GM18873 (cell line): Measurements from ENCODE around the gene ATXN1.
"Not testable (repeated sequence)": the region's sequence is repeated elsewhere in the genome, so short reads cannot be mapped to it uniquely, and the experiment has no call there.

Experiments used
- ATAC-seq: cut with Tn5 transposase; IDR thresholded peaks from one replicate; pipeline ENCODE4 v1.9.1; 2021; ENCODE audit warnings: mild to moderate bottlenecking, moderate library complexity, moderate number of reproducible peaks; ENCODE audit not compliant: unreplicated experiment, low FRiP score

The ATXN1 gene

DNA sequence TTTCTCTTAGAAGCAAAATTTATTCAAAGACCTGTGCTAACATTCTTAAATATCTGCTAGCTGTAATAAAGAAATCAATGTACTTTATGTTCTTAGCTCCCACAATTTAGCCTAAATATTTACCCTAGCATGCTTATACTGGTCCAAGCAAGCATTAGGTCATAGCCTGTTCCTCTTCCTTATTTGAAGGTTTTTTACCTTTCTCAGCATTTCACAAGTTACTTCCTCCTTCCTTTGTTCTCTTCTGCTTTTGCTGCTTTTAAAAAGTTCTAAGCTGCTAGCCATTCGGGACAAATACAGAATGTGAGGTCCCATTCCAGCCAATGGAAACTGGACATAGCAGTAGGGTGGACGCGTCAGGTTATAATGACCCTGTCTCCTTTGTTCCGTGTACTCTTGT is 354.7 kb downstream of the ATXN1 start:
- ATAC-seq, result not testable (repeated sequence)

DNA sequence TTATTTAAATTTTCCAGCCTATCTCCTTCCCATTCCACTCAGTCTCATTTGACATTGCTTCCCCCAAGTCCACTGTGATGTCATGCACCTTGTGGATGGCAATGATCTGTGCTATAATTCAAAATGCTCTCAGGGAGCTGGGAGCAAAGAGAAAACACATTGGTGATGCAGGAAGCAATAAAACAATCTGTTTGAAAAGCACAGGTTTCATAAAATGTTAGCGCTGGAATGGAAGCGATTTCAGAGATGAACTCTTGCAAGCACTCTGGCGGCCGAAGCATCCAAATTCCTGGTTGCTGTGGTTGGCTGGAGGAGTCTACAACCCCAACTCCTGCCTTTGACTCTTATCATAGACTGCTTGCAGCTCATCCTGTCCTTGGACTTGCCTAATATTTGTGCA is 355.9 kb downstream of the ATXN1 start:
- ATAC-seq, result no peak

DNA sequence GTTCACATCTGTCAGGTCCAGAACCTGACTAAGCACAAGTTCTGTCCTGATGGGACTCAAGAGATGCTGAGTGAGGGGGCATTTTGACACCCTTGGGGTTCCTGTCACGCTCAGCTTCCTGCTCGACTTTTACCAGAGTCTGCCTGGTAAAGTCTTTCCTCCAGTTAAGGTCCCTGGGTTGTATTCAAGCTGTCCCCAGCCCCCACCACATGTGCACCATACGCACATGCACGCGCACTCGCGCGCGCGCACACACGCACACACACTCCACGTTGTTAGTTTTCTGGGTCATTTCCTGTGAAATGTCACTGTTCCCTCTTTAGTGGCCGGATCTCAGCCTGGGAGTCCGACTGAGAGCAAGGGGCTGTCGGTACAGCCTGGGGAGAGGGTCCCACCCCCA is 356.8 kb downstream of the ATXN1 start:
- ATAC-seq, result no peak

DNA sequence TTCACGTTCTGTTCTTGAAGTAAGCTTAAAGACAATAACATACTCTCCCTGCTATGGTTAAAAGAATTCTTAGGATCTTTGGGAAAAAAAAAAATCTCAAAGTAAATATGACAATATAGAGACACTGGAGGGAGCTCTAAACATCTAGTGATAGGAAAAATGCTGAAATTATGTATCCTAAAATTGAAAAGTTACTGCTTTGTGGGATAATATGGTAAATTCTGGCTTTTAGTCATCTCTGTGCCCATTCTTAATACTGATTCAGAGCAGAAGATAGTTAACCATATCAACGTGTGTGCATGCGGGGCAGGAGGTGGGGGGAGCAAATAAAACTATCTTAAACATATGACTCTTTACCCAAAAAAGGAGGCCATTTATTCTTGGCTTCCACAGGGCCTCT is 357.4 kb downstream of the ATXN1 start:
- ATAC-seq, result no peak

DNA sequence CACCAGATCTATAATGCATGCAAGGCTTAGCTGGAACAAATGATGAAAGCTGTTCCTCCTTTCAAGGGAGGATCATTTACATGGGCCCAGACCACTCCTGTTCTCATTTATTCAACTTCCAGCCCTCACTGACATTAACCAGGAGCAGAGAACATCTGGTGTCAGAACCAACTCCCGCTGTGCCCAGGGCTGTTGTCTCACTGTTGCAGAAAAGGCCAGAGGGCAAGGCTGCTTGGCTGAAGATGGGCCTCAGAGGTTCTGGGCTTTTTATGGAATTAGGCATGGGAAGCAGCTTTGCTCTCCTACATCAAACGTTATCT is 358.7 kb downstream of the ATXN1 start:
- ATAC-seq, result no peak

DNA sequence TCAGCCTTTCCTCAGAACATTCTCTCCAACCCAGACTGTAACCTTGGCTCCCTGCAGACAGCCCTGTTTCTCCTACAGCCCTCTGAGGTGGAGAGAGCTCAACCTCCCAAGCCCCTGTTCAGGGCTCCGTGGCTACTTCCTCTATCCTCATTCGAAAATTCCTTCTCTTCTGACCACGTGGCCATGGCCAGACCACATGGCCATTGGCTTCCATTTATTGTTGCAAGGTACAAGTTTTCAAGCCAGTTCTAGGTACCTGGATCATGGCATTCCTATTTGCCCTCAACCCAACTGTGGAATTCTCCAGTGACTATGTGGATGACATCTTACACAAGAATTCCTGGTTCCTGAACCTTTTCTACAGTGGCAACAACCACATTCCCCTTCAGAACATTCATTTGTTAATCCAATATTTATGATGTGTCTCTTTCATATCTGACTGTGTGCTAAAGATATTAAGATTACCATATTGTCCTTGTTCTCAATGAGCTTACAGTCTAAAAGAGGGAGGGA is 361.0 kb downstream of the ATXN1 start:
- ATAC-seq, result no peak

DNA sequence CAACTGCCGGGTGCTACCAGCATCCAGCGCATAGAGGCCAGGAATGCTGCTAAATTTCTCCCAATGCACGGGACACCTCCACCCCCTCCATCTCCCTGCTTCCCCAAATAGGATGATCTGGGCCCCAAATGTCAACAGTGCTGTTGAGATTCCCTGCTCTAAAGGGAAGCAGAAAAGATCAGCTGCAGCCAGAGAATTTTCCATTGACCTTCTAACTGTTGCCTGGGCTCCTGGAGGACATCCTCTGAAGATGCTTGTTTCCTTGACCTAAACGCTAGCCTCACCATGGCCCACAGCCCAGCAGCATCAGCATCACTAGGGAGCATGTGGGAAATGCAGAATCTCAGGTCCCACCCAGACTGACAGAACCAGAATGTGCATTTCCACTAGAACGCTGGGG is 361.6 kb downstream of the ATXN1 start:
- ATAC-seq, result no peak

DNA sequence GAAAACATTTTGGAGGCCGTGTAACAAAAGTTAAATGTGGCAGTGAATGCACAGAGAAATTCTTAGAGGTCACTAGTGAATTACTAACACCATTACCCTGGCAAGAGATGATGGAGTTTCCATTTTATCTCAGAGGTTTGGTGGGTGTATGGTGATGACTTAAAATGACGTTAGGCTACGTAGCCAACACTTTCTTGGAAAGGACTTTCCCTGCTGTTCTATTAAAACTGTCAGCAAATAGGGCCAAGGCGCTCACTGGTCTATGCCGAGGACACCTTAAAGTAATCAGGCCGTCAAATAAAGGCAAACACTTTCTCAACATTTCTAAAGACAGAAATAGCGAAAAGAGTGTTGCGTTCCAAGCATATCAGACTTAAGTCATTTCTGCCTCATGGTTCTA is 362.1 kb downstream of the ATXN1 start:
- no peak for ATAC-seq

DNA sequence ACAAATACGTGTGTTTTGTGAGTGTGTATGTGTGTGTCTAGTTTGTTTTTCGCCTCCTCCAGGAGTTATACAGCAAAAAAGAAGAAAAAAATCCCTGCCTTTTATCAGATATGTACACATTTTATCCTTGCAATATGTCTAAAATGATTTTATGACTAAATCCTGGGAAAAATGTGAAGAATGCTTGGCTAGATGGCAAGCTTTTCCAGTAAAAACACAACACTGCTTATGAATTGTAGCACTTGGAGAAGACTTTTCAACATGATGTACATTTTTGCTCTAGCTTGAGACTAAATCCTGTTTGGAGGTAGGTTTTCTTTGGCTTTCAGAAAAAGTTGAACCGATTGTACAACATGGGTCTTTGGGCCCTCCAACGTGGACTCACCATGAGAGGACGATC is 362.7 kb downstream of the ATXN1 start:
- no peak for ATAC-seq

DNA sequence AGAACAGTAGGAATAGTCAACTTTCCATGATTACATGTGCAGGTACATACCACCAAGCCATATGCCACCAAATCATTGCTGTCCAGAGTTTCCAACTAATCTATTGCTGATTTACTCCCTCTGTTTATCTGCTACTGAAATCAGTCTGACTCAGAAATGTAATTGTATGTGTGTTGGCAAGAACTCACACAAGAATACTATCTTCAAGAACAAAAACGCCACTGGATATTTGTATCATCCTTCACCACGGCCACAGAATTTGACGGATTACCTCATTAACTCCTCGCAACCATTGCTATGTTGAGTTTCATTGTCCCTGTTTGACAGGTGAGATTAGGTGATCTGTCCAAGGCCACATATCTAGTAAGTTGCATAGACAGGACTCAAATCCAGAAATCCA is 363.6 kb downstream of the ATXN1 start:
- no peak for ATAC-seq

DNA sequence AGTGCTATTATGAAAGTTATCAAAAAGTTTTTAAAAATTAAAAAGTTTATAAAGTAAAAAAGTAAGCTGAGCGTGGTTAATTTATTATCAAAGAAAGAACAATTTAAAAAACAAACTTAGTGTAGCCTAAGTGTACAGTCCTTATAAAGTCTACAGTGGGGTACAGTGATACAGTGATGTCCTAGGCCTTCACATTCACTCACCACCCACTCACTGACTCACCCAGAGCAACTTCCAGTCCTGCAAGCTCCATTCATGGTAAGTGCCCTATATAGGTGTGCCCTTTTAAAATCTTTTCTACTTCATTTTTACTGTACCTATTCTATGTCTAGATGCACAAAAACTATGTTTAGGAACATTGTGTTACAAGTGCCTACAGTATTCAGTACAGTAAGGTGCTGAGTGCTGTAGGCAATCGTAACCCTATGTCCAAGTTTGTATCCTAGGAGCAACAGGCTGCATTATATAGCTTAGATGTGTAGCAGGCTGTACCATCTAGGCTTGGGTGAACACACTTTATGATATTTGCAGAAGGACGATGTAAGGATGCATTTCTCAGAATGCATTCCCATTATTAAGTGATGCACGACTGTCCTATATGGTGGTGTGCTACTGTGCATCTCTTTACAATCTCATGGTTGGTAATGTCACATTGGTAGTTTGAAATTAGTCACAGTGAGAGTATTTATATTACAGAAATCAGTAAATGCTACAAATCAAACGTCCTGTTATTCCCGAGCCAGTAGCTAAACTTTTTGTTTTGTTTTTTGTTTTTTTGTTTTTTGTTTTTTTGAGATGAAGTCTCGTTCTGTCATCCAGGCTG is 364.6 kb downstream of the ATXN1 start:
- ATAC-seq, result no peak

DNA sequence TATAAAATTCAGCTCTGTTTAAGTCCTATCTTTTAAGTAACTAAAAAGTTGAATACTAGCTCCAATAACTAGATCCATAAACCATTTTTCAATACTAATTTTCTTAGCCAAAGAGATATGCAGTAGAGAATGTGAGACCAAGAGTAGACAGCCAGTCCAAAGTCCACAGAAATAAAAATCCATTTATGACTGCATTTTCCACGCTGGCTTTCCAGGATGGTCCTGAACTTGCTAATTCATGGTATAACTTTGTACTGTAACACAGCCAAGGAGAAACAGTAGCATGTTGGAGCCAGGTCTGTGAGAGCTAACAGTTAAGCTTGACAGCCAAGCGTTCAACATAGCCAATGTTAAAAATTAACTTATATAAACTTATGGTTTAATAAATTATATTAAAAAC is 366.6 kb downstream of the ATXN1 start:
- ATAC-seq, result no peak

DNA sequence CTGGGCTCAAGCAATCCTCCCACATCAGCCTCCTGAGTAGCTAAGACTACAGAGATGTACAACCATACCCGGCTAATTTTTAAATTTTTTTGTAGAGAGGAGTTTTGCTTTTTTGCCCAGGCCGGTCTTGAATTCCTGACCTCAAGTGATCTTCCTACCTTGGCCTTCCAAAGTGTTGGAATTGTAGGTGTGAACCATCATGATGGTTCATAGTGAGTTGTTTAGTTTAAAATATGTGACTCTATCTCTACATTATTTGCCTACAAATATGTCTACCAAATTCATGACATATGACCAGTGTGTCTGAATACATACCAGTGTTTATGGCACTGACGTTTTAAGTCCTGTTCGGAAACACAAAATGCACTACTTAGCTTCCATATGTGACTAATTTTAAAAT is 367.9 kb downstream of the ATXN1 start:
- no peak for ATAC-seq

DNA sequence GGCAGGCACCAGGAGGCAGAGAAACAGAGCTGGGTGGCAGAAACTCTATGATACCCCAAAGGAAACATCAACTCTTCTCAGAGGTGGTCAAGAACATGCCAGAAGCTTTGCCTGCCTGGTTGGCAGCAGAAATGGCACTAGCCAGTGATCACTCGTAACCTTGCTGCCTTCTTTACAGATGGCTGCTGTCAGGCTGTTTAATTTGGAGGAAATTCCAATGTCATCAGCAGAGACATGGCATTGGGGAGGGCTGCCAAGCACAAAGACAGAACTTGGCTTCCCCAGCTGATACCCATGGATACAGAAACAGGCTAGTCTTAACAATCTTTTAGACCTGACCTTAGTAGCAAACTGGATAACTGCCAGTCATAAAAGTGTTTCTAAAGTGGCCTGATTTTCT is 369.2 kb downstream of the ATXN1 start:
- no peak for ATAC-seq

DNA sequence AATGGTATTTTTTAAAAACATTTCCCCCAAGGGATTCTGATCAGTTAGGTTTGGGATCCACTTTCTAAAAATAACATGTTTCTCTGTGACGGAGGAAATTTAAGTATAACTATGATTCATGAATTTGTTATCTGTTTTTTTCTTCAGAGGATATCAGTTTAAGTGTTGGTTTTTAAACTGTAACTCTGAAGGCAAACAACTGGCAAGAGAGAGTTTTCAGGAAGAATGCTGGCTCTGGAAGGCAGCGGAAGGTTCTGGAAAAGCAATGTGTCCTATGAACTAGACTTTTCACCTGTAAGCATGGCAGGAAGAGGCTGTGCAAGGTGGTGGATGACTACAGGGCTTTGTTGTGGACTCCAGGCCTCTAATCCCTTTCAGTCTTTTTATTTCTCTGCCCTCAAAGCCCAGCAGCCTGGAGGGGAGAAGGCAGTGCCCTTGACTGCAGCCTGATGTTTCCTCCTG is 369.8 kb downstream of the ATXN1 start:
- ATAC-seq, result no peak

DNA sequence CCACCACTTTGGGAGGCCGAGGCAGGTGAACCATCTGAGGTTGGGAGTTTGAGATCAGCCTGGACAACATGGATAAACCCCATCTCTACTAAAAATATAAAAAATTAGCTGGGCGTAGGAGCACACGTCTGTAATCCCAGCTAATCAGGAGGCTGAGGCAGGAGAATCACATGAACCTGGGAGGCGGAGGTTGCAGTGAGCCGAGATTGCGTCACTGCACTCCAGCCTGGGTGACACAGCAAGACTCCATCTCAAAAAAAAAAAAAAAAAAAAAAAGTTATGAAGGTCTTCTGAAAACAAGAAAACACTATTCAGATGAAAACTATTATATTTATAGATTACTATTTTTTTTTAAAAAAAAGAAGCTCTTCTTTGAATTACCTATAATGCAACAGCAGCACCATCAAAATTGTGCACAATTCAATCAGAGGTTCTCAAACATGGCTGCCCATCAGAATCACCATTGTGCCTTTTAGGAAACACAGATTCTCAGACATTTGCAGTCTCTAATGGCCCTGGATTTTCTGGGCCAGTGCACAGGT is 370.3 kb downstream of the ATXN1 start:
- not testable (repeated sequence) for ATAC-seq

DNA sequence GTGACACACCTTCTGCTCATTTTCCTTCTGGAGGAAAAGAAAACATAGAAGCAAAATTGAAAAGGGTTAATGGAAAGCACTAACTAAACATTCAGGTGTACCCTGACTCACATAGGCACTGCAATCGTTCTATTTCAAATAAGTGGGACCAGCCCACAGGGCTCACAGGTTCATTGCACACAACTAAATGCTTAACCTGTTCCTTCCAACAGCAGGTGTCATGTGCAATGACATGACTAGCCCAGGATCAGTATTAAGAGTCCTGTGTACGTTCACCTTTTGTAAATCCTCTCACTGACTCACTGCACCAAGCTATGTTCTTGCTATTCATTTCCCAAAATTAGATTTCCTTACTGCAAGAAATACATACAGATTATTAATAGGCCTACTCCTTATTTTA is 371.6 kb downstream of the ATXN1 start:
- ATAC-seq, result no peak

DNA sequence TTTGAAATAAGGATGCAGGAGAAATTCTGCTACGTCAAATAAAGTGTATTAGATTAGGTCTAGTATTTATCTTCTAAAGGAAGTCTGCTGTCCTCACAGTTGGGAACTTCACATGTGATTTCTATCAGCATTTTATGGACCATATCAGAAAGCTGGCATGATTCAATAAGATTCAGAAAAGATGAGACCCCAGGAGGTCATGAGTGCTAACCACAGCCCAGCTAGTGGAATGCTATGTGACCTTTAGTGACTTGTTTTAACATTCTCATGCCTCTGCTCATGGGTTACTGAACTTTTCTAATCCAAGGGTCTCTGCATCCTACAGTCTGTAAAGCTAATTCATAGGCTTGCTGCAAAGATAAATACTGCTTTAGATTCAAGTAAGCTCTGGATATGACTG is 372.8 kb downstream of the ATXN1 start:
- no peak for ATAC-seq

DNA sequence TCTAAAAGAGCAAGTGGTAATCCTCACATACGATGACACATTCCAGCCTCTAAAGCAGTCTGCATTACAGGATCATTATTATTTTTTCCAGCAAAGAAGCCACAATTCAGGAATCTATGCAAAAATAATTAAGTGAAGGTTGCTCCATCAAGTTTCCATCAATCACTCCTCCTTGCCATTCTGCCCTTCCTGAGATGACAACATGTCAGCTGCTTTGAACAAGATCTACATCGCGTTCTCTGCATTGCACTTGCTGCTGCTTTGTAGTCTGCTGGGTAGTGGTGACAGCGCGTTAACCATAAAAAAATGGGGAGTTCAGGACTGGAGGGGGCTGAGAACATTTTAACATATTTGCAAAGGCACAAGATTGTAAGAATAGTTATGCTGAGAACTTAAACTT is 375.2 kb downstream of the ATXN1 start:
- no peak for ATAC-seq

DNA sequence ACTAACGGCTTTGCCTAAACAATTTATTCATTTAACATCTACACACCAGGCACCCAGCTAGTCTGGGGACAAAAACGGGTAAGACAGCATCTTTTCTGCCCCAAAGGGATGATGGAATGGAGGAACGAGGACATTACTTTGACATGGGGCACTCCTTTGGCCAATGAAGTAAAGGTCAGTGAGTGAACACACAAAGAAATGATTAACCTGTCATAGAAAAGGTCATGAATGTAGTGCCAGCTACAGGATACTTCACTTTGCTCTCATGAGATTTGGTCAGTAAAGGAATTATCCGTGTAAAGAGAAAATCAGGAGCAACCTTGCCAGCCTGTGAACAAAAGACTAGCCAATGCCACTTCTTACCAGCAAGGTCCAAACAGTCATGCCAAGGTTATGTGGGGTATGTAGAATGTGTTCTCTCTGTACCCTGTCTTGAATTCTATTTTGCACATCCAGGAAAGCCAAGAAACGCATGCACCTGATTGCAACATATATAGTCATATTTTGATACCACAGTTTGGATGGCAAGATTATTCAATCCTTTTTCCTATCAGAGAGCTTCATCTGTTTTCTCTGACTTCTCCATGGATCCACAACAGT is 377.6 kb downstream of the ATXN1 start:
- no peak for ATAC-seq

DNA sequence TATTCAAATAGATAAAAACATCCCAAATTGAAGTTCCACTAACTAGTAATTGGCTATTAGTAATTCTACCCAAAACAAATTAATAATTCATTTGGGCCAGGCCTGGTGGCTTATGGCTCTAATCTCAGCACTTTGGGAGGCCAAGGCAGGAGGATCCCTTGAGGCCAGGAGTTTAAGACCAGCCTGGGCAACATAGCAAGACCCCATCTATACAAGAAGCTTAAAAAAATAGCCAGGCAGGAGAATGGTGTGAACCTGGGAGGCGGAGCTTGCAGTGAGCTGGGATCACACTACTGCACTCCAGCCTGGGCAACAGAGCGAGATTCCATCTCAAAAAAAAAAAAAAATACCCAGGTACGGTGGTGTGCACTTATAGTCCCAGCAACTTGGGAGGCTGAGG is 379.3 kb downstream of the ATXN1 start:
- ATAC-seq, result not testable (repeated sequence)
